ENCODE data around the gene RFLNA. TPM values are rescaled to one million over a fixed set of nuclear protein-coding genes. Genes with fewer than 3 reads are reported as not detected.

RFLNA gene
- total and polyA plus RNA-seq, 5 donors from 2014 or later, result not detected

- DNase-seq (no peak), ATAC-seq (ENCODE audit: low read depth in 2 of 2) (peak in 1 of 2 donors; percentile 13)
- Histone ChIP-seq H3K27me3 (ENCODE audit: control insufficient read depth, insufficient read depth, low read length) (no peaks in the 10 kb centered on the region), H3K4me3 (ENCODE audit: low read depth, low read length) (no peak overlapping the region), H3K36me3 (ENCODE audit: control insufficient read depth, insufficient read depth, low read length) (no peaks in the 10 kb centered on the region), H3K27ac (ENCODE audit: insufficient read depth, low read length, poor library complexity, severe bottlenecking) (no peak overlapping the region), H3K4me1 (ENCODE audit: control insufficient read depth, insufficient read depth, low read length, poor library complexity, severe bottlenecking) (no peaks in the 10 kb centered on the region), H3K9me3 (ENCODE audit: control insufficient read depth in 2 of 2, low read length in 2 of 2) (no peaks in the 10 kb centered on the region)
- Mint-ChIP-seq H3K4me3 (no peak overlapping the region), H3K4me1 (no peaks in the 10 kb centered on the region), H3K27me3 (no peaks in the 10 kb centered on the region), H3K27ac (no peak overlapping the region), H3K9me3 (no peaks in the 10 kb centered on the region), H3K36me3 (no peaks in the 10 kb centered on the region)
These were observed 16.6 kb downstream of the RFLNA start for GRCh38 chr12:124311292-124312109.

DNA sequence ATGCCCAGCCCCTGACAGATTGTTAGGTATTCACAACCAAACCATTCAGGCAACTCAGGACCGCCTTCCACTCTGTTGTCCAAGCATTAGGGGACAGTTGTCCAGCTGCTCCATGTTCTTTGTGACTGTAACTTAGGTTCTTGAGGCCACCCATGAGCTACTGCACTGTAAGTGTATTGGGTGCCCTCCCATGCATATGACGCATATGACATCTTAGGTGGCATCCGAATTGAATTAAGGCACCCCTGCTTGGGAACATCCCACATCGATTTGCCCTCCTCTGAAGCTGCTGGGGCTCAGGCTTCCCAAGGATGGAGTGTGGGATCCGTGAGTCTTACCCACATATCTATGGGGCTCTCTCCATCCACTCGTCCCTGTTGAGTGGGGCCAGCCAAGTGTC lies 17.7 kb downstream of the RFLNA start:
- no peaks in the 10 kb centered on the region for H3K36me3 ChIP-seq (ENCODE audit: control insufficient read depth, insufficient read depth, low read length)
- no peak overlapping the region for H3K27ac ChIP-seq (ENCODE audit: insufficient read depth, low read length, poor library complexity, severe bottlenecking)
- ATAC-seq (ENCODE audit: low read depth in 2 of 2), result no peak
- DNase-seq, result no peak
- H3K4me1 Mint-ChIP-seq, result no peaks in the 10 kb centered on the region
- no peak overlapping the region for H3K27ac Mint-ChIP-seq
- no peak overlapping the region for H3K4me3 ChIP-seq (ENCODE audit: low read depth, low read length)
- no peaks in the 10 kb centered on the region for H3K27me3 ChIP-seq (ENCODE audit: control insufficient read depth, insufficient read depth, low read length)
- H3K9me3 ChIP-seq (ENCODE audit: control insufficient read depth in 2 of 2, low read length in 2 of 2), result no peaks in the 10 kb centered on the region
- H3K4me3 Mint-ChIP-seq, result no peak overlapping the region
- H3K9me3 Mint-ChIP-seq, result no peaks in the 10 kb centered on the region
- no peaks in the 10 kb centered on the region for H3K36me3 Mint-ChIP-seq
- H3K27me3 Mint-ChIP-seq, result no peaks in the 10 kb centered on the region
- no peaks in the 10 kb centered on the region for H3K4me1 ChIP-seq (ENCODE audit: control insufficient read depth, insufficient read depth, low read length, poor library complexity, severe bottlenecking)

DNA sequence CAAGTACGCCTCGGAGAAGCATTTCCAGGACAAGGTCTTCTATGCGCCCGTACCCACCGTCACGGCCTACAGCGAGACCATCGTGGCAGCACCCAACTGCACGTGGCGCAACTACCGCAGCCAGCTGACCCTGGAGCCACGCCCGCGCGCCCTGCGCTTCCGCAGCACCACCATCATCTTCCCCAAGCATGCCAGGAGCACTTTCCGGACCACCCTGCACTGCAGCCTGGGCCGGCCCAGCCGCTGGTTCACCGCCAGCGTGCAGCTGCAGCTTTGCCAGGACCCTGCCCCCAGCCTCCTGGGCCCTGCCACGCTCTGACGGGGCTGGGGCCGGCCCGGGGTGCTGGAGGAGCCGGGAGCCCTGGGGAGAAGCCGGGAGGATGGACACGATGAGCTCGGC lies 19.3 kb downstream of the RFLNA start:
- Mint-ChIP-seq H3K36me3 (no peaks in the 10 kb centered on the region), H3K27ac (no peak overlapping the region), H3K4me3 (no peak overlapping the region), H3K9me3 (no peaks in the 10 kb centered on the region), H3K27me3 (no peaks in the 10 kb centered on the region), H3K4me1 (no peaks in the 10 kb centered on the region)
- Histone ChIP-seq H3K36me3 (ENCODE audit: control insufficient read depth, insufficient read depth, low read length) (no peaks in the 10 kb centered on the region), H3K27me3 (ENCODE audit: control insufficient read depth, insufficient read depth, low read length) (no peaks in the 10 kb centered on the region), H3K4me1 (ENCODE audit: control insufficient read depth, insufficient read depth, low read length, poor library complexity, severe bottlenecking) (no peaks in the 10 kb centered on the region), H3K9me3 (ENCODE audit: control insufficient read depth in 2 of 2, low read length in 2 of 2) (no peaks in the 10 kb centered on the region), H3K27ac (ENCODE audit: insufficient read depth, low read length, poor library complexity, severe bottlenecking) (no peak overlapping the region), H3K4me3 (ENCODE audit: low read depth, low read length) (no peak overlapping the region)
- no peak for DNase-seq
- ATAC-seq (ENCODE audit: low read depth in 2 of 2), result no peak

GRCh38 chr12:124314766-124315165 lies 19.9 kb downstream of the RFLNA start:
- Mint-ChIP-seq H3K4me3 (no peak overlapping the region), H3K27me3 (no peaks in the 10 kb centered on the region), H3K27ac (no peak overlapping the region), H3K4me1 (no peaks in the 10 kb centered on the region), H3K9me3 (no peaks in the 10 kb centered on the region), H3K36me3 (no peaks in the 10 kb centered on the region)
- H3K36me3 ChIP-seq (ENCODE audit: control insufficient read depth, insufficient read depth, low read length), result no peaks in the 10 kb centered on the region
- no peaks in the 10 kb centered on the region for H3K27me3 ChIP-seq (ENCODE audit: control insufficient read depth, insufficient read depth, low read length)
- no peaks in the 10 kb centered on the region for H3K9me3 ChIP-seq (ENCODE audit: control insufficient read depth in 2 of 2, low read length in 2 of 2)
- no peak overlapping the region for H3K4me3 ChIP-seq (ENCODE audit: low read depth, low read length)
- no peak for ATAC-seq (ENCODE audit: low read depth in 2 of 2)
- no peak for DNase-seq
- H3K27ac ChIP-seq (ENCODE audit: insufficient read depth, low read length, poor library complexity, severe bottlenecking), result no peak overlapping the region
- H3K4me1 ChIP-seq (ENCODE audit: control insufficient read depth, insufficient read depth, low read length, poor library complexity, severe bottlenecking), result no peaks in the 10 kb centered on the region

DNA sequence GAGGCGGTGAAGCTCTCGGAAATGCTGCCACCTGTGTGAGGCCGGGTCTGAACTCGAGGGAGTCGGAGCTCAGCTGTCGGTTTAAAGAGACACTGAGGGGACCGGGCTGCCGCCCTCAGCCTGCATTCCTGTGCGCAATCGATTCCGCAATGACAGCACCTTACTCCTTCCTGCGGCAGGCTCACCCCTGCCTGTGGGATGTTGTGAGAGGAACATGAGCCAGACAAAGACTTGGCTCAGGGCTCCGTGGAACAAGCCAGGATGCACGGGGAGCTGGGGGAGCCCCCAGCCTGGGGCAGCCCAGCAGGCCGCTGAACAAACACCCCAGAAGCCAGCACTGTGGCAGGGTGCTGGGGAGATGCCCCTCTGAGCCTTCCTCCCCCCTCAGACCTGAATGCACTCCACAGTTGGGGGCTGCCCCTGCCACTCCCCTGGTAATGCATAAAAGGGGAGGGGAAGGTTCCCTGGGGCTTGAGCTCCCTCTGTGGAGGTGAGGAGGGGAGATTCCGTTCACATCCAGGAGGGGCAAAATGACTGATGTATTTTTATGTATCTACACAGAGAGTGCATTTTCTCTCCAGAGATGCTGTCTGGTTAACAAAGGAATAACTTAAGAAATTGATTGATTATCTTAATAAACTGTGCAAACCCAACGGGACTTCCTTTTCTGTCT lies 20.6 kb downstream of the RFLNA start:
- no peaks in the 10 kb centered on the region for H3K36me3 Mint-ChIP-seq
- Histone ChIP-seq H3K4me1 (ENCODE audit: control insufficient read depth, insufficient read depth, low read length, poor library complexity, severe bottlenecking) (no peaks in the 10 kb centered on the region), H3K36me3 (ENCODE audit: control insufficient read depth, insufficient read depth, low read length) (no peaks in the 10 kb centered on the region), H3K9me3 (ENCODE audit: control insufficient read depth in 2 of 2, low read length in 2 of 2) (no peaks in the 10 kb centered on the region), H3K4me3 (ENCODE audit: low read depth, low read length) (no peak overlapping the region), H3K27me3 (ENCODE audit: control insufficient read depth, insufficient read depth, low read length) (no peaks in the 10 kb centered on the region), H3K27ac (ENCODE audit: insufficient read depth, low read length, poor library complexity, severe bottlenecking) (no peak overlapping the region)
- H3K27me3 Mint-ChIP-seq, result no peaks in the 10 kb centered on the region
- H3K27ac Mint-ChIP-seq, result no peak overlapping the region
- no peaks in the 10 kb centered on the region for H3K4me1 Mint-ChIP-seq
- H3K4me3 Mint-ChIP-seq, result no peak overlapping the region
- H3K9me3 Mint-ChIP-seq, result no peaks in the 10 kb centered on the region
- DNase-seq (no peak), ATAC-seq (ENCODE audit: low read depth in 2 of 2) (no peak)

DNA sequence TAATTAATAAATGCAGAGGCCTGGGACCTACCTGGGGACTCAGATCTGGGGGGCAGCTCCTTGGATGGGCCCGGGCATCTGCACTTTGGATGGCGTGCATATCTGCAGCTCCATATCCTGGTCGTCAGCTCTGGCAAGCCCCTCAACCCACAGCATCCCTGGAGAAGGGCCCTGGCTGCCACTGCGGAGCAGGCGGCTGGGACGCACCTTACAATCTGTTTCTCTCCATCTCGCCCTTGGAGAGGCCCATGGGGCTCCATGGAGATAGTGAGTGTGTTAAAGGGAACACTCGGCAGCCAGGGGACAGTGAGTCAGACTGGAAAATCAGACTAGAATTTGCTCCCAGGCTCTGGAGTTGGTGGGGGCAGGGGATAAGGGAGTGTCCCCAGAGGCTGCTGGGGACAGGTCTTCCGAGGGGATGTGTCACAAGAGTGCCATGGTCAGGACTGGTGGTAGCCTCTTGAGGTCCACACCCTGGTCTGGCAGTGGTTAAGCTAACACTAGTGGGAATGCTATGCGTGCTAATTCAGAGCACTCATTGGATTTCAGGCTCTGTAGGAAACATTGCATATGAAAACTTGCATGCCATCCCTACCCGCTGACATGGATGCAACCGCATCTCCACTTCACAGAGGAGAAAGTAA lies 21.5 kb downstream of the RFLNA start:
- no peaks in the 10 kb centered on the region for H3K27me3 ChIP-seq (ENCODE audit: control insufficient read depth, insufficient read depth, low read length)
- Mint-ChIP-seq H3K9me3 (no peaks in the 10 kb centered on the region), H3K27me3 (no peaks in the 10 kb centered on the region), H3K36me3 (no peaks in the 10 kb centered on the region), H3K27ac (no peak overlapping the region), H3K4me1 (no peaks in the 10 kb centered on the region), H3K4me3 (no peak overlapping the region)
- H3K9me3 ChIP-seq (ENCODE audit: control insufficient read depth in 2 of 2, low read length in 2 of 2), result no peaks in the 10 kb centered on the region
- H3K27ac ChIP-seq (ENCODE audit: insufficient read depth, low read length, poor library complexity, severe bottlenecking), result no peak overlapping the region
- DNase-seq (no peak), ATAC-seq (ENCODE audit: low read depth in 2 of 2) (no peak)
- no peaks in the 10 kb centered on the region for H3K36me3 ChIP-seq (ENCODE audit: control insufficient read depth, insufficient read depth, low read length)
- H3K4me1 ChIP-seq (ENCODE audit: control insufficient read depth, insufficient read depth, low read length, poor library complexity, severe bottlenecking), result no peaks in the 10 kb centered on the region
- no peak overlapping the region for H3K4me3 ChIP-seq (ENCODE audit: low read depth, low read length)

- Histone ChIP-seq H3K4me3 (ENCODE audit: low read depth, low read length) (no peak overlapping the region), H3K4me1 (ENCODE audit: control insufficient read depth, insufficient read depth, low read length, poor library complexity, severe bottlenecking) (no peaks in the 10 kb centered on the region), H3K9me3 (ENCODE audit: control insufficient read depth in 2 of 2, low read length in 2 of 2) (no peaks in the 10 kb centered on the region), H3K27me3 (ENCODE audit: control insufficient read depth, insufficient read depth, low read length) (no peaks in the 10 kb centered on the region), H3K27ac (ENCODE audit: insufficient read depth, low read length, poor library complexity, severe bottlenecking) (no peak overlapping the region), H3K36me3 (ENCODE audit: control insufficient read depth, insufficient read depth, low read length) (no peaks in the 10 kb centered on the region)
- DNase-seq (no peak), ATAC-seq (ENCODE audit: low read depth in 2 of 2) (no peak)
- H3K36me3 Mint-ChIP-seq, result no peaks in the 10 kb centered on the region
- no peaks in the 10 kb centered on the region for H3K27me3 Mint-ChIP-seq
- no peak overlapping the region for H3K27ac Mint-ChIP-seq
- H3K9me3 Mint-ChIP-seq, result peaks cover 0 to 1% (median 0%) of the 10 kb centered on the region in 7 donors
- H3K4me1 Mint-ChIP-seq, result no peaks in the 10 kb centered on the region
- H3K4me3 Mint-ChIP-seq, result no peak overlapping the region
These were observed 22.5 kb downstream of the RFLNA start for GRCh38 chr12:124317400-124317799.
